ENCODE measurements around the gene DYRK1A. TPM values are rescaled to one million over a fixed set of nuclear protein-coding genes. Genes with fewer than 3 reads are reported as not detected.

Gene DYRK1A
- total RNA-seq, 4 donors from 2014 or later = 42.0 to 137 (median 119) TPM

GRCh38 chr21:37350472-37350871 lies 16.1 kb upstream of the DYRK1A start:
- intact Hi-C loops (cut with DNase I; ENCODE audit: low total_unique reads) = no loop called here
- Histone ChIP-seq H3K4me1 (no peaks in the 10 kb centered on the region), H3K9me3 (peaks cover 0 to 12% of the 10 kb centered on the region in 2 donors), H3K27ac (no peak overlapping the region), H3K36me3 (no peaks in the 10 kb centered on the region), H3K27me3 (no peaks in the 10 kb centered on the region), H3K4me3 (no peak overlapping the region)
- no peak for DNase-seq
- TF ChIP-seq CTCF (IDR thresholded peaks at IDR 0.05) (no peak), POLR2A (IDR thresholded peaks at IDR 0.05) (no peak)

- Histone ChIP-seq H3K9me3 (no peaks in the 10 kb centered on the region), H3K27ac (no peak overlapping the region), H3K36me3 (no peaks in the 10 kb centered on the region), H3K4me1 (no peaks in the 10 kb centered on the region), H3K4me3 (no peak overlapping the region), H3K27me3 (no peaks in the 10 kb centered on the region)
- no peak for DNase-seq
- intact Hi-C loops (cut with DNase I; ENCODE audit: low total_unique reads) = no loop called here
- TF ChIP-seq POLR2A (IDR thresholded peaks at IDR 0.05) (no peak), CTCF (IDR thresholded peaks at IDR 0.05) (no peak)
Measured at GRCh38 chr21:37356706-37357105, 9.9 kb upstream of the DYRK1A start.

DNA sequence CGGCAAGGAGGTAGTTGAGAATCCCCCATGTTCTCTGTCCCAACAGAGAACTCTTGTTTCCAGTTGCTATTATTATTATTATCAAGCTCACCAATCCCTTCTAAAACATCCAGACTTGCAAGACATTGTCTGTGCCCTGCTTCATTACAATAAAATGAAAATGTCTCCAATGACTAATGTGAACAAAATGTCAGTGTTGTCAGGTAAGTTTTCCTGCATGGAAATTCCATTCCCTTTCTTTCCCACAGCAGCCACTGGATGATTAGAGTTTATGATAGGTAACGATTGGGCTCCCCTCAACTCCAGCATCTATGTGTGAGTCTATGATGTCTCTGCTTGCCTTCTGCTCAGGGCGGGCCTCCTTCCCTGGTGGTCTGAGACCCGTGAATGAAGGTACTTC lies 8.9 kb upstream of the DYRK1A start:
- H3K36me3 ChIP-seq = no peaks in the 10 kb centered on the region
- H3K27ac ChIP-seq = no peak overlapping the region
- no peaks in the 10 kb centered on the region for H3K4me1 ChIP-seq
- no peak for DNase-seq
- H3K4me3 ChIP-seq = no peak overlapping the region
- TF ChIP-seq POLR2A (IDR thresholded peaks at IDR 0.05) (no peak), CTCF (IDR thresholded peaks at IDR 0.05) (no peak)
- H3K27me3 ChIP-seq = no peaks in the 10 kb centered on the region
- no peaks in the 10 kb centered on the region for H3K9me3 ChIP-seq
- intact Hi-C loops (cut with DNase I; ENCODE audit: low total_unique reads) = no loop called here

- H3K9me3 ChIP-seq = no peaks in the 10 kb centered on the region
- peak in 1 of 2 donors; percentile 24 for DNase-seq
- no peaks in the 10 kb centered on the region for H3K36me3 ChIP-seq
- no peak overlapping the region for H3K27ac ChIP-seq
- no peak overlapping the region for H3K4me3 ChIP-seq
- no peaks in the 10 kb centered on the region for H3K4me1 ChIP-seq
- intact Hi-C loops (cut with DNase I; ENCODE audit: low total_unique reads) = no loop called here
- TF ChIP-seq CTCF (IDR thresholded peaks at IDR 0.05) = no peak
- no peak for TF ChIP-seq POLR2A (IDR thresholded peaks at IDR 0.05)
- H3K27me3 ChIP-seq = no peaks in the 10 kb centered on the region
Measured at GRCh38 chr21:37358397-37358796, 8.2 kb upstream of the DYRK1A start.

DNA sequence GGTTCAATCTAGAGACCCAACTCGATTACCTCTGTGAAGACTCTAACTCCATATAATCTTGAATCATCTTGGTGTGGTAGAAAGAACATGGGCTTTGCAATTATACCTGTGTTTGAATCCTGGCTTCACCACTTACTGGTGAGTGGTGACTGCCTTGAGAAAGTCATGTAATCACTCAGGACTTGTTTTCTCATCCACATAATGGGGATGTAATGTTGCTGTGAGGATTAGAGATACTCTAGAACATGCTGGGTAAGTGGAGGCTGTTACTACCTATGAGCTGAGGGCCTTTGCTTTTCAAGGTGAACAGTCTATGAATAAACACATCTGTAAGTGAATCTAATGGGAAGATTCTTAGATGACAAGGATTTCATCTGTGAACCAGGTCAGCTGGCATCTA lies 2.6 kb upstream of the DYRK1A start:
- no peak overlapping the region for H3K27ac ChIP-seq
- no peak overlapping the region for H3K4me3 ChIP-seq
- H3K9me3 ChIP-seq = no peaks in the 10 kb centered on the region
- DNase-seq = no peak
- TF ChIP-seq CTCF (IDR thresholded peaks at IDR 0.05) = no peak
- no peak for TF ChIP-seq POLR2A (IDR thresholded peaks at IDR 0.05)
- no peaks in the 10 kb centered on the region for H3K4me1 ChIP-seq
- H3K27me3 ChIP-seq = no peaks in the 10 kb centered on the region
- intact Hi-C loops (cut with DNase I; ENCODE audit: low total_unique reads) = no loop called here
- H3K36me3 ChIP-seq = no peaks in the 10 kb centered on the region

Measured in uterus (tissue), 4 donors.